ENCODE results near the gene ZC3H4. TPM values are rescaled to one million over a fixed set of nuclear protein-coding genes. Genes with fewer than 3 reads are reported as not detected.
"Not testable (repeated sequence)": the region's sequence is repeated elsewhere in the genome, so short reads cannot be mapped to it uniquely, and the experiment has no call there.

Gene ZC3H4
- total RNA-seq, 1 experiment from 2014 or later, result 7.4 TPM

DNA sequence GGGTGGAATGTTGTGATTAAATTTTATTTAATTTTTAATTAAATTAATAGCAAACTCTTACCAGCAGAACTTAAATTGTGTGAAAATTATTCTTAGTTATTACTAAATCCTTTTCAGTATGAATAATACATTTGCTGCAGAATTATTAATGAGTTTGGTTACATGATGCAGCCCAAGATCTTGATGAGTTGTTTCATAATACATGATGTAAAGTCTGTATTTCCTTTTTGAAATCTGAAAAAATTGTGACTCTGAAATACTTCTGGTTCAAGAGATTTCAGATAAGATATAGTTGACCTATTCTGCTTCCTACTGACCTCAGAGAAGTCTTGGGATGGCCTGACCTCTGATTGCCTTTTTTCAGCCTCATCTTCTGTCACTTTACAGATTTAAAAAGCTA, 28.1 kb upstream of the ZC3H4 start:
- no peak for DNase-seq (ENCODE audit: low read depth)
- in situ Hi-C loops (cut with HindIII; ENCODE audit: low pct_unique_long_range_greater_than_20kb, low sequenced_read_pairs), result no loop called here

GRCh38 chr19:47141252-47141651, 27.7 kb upstream of the ZC3H4 start:
- DNase-seq (ENCODE audit: low read depth), result peak; percentile 52
- in situ Hi-C loops (cut with HindIII; ENCODE audit: low pct_unique_long_range_greater_than_20kb, low sequenced_read_pairs), result not testable (repeated sequence)

- DNase-seq (ENCODE audit: low read depth), result no peak
- in situ Hi-C loops (cut with HindIII; ENCODE audit: low pct_unique_long_range_greater_than_20kb, low sequenced_read_pairs), result no loop called here
Observed at GRCh38 chr19:47135156-47135555, 21.6 kb upstream of the ZC3H4 start.

DNA sequence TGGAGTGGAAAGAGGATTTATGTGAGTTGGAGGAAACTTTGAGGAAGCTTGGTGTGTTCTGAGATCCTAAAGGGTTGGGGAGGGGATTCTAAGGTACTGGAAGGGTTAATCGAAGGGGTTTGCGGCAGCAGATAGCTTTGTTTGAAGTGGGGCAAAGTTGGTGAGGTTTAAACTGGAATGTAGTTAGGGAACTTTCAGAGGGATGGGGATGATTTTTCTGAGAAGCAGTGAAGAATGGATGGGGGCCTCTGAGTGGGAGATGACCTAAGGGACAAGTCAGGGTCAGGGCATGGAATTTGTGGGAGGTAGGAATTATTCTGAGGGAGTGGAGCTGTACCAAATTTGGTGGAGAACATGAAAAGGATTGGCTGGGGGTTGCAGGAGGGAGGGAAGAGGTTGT, 21.0 kb upstream of the ZC3H4 start:
- in situ Hi-C loops (cut with HindIII; ENCODE audit: low pct_unique_long_range_greater_than_20kb, low sequenced_read_pairs), result no loop called here
- DNase-seq (ENCODE audit: low read depth), result no peak

- no peak for DNase-seq (ENCODE audit: low read depth)
Observed at GRCh38 chr19:47133021-47133471, 19.5 kb upstream of the ZC3H4 start.

DNA sequence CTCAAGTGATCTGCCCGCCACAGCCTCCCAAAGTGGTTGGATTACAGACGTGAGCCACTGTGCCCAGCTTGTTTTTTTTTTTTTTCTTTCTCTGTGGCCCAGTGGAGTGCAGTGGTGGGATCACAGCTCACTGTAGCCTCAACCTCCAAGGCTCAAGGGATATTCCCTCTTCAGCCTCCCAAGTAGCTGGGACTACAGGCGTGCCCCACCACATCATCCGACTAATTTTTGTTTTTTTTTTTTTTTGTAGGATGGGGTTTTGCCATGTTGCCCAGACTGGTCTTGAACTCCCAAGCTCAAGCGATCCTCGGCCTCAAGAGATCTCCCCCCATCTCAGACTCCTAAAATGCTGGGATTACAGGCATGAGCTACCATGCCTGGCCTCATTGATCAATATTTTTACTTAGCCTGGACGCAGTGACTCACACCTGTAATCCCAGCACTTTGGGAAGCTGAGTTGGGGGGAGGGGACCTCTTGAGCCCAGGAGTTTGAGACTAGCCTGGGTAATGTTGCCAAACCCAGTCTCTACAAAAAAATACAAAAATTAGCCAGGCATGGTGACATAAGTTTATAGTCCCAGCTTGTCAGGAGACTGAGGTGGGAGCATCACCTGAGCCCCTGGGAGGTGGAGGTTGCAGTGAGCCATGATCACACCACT, 18.7 kb upstream of the ZC3H4 start:
- DNase-seq (ENCODE audit: low read depth), result no peak
- in situ Hi-C loops (cut with HindIII; ENCODE audit: low pct_unique_long_range_greater_than_20kb, low sequenced_read_pairs), result no loop called here

More at GRCh38 chr19:47133021-47133471, 19.5 kb upstream of the ZC3H4 start:
- in situ Hi-C loops (cut with HindIII; ENCODE audit: low pct_unique_long_range_greater_than_20kb, low sequenced_read_pairs), result no loop called here

GRCh38 chr19:47130589-47131227, 17.1 kb upstream of the ZC3H4 start, which contains the start of gene SAE1:
Gene SAE1, plus strand, starts transcription at chr19:47130835. Its CDS starts 96 bp downstream, at chr19:47130931.
- in situ Hi-C loops (cut with HindIII; ENCODE audit: low pct_unique_long_range_greater_than_20kb, low sequenced_read_pairs), result no loop called here
- DNase-seq (ENCODE audit: low read depth), result peak; percentile 95

DNA sequence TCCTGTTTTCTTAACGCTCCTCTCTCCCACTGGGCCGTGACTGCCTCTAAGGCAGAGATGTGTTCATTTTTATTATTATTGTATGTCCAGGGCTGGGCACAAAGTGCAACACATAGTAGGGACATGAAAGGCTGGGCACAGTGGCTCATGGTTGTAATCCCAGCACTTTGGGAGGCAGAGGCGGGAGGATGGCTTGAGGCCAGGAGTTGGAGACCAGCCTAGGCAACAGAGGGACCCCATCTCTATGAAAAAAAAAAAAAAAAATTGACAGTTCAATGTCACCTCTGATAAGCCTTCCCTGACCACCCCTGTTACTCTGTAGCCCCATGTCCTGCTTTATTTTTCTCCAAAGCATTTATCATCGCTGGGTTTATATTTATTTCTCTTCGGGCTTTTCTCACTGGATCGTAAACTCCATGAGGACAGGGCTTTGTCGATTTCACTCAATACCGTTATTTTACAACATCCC, 16.6 kb upstream of the ZC3H4 start:
- in situ Hi-C loops (cut with HindIII; ENCODE audit: low pct_unique_long_range_greater_than_20kb, low sequenced_read_pairs), result no loop called here
- no peak for DNase-seq (ENCODE audit: low read depth)

DNA sequence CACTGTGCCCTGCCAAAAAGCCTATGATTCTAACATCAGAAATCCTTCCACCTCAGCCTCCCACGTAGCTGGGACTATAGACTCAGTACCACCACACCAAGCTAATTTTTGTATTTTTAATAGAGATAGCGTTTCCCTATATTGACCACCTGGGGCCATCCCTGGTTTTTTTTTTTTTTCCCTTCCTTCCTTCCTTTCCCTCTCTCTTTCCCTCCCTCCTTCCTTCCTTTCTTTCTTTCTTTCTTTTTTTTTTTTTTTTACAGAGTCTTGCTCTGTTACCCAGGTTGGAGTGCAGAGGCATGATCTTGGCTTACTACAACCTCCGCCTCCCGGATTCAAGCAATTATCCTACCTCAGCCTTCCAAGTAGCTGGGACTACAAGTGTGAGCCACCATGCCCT, 16.0 kb upstream of the ZC3H4 start:
- in situ Hi-C loops (cut with HindIII; ENCODE audit: low pct_unique_long_range_greater_than_20kb, low sequenced_read_pairs), result no loop called here
- DNase-seq (ENCODE audit: low read depth), result no peak

DNA sequence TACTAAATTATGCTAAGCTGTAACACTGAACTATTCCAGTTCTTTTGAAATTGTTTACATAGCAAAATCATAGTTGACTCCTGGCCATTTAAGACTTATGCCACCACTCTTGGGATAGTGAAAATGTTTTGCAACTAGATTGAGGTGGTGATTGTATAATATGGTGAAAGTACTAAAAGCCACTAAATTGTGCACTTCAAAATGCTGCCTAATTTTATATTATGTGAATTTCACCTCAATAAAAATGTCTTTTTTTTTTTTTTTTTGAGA, 12.0 kb upstream of the ZC3H4 start:
- in situ Hi-C loops (cut with HindIII; ENCODE audit: low pct_unique_long_range_greater_than_20kb, low sequenced_read_pairs), result no loop called here
- no peak for DNase-seq (ENCODE audit: low read depth)

- DNase-seq (ENCODE audit: low read depth), result peak; percentile 78
- in situ Hi-C loops (cut with HindIII; ENCODE audit: low pct_unique_long_range_greater_than_20kb, low sequenced_read_pairs), result no loop called here
Observed at GRCh38 chr19:47124937-47125668, 11.5 kb upstream of the ZC3H4 start.

GRCh38 chr19:47123406-47123805, 9.8 kb upstream of the ZC3H4 start:
- DNase-seq (ENCODE audit: low read depth), result no peak
- in situ Hi-C loops (cut with HindIII; ENCODE audit: low pct_unique_long_range_greater_than_20kb, low sequenced_read_pairs), result no loop called here

- peak; percentile 50 for DNase-seq (ENCODE audit: low read depth)
- in situ Hi-C loops (cut with HindIII; ENCODE audit: low pct_unique_long_range_greater_than_20kb, low sequenced_read_pairs), result no loop called here
Observed at GRCh38 chr19:47122359-47123335, 9.1 kb upstream of the ZC3H4 start.

DNA sequence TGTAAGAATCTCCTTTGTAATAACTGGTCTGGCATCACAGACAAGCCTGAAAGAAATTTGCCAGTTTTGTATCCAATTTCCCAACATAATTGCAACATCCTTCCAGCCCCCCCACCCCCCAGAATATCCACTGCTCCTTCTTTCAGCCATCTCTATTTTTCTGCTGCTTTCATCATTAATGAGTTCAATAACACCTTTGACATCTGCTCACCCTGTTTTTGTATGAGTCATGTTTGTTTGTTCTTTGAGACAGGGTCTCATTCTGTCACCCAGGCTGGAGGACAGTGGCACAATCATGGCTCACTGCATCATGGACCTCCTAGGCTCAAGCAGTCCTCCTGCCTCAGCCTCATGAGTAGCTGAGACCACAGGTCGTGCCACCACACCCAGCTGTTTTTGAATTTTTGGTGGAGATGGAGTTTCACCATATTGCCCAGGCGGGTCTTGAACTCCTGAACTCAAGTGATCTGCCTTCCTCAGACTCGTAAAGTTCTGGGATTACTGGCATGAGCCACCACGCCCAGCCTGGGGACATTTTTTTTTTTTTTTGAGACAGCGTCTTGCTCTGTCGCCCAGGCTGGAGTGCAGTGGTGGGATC, 7.0 kb upstream of the ZC3H4 start:
- in situ Hi-C loops (cut with HindIII; ENCODE audit: low pct_unique_long_range_greater_than_20kb, low sequenced_read_pairs), result no loop called here
- DNase-seq (ENCODE audit: low read depth), result no peak

DNA sequence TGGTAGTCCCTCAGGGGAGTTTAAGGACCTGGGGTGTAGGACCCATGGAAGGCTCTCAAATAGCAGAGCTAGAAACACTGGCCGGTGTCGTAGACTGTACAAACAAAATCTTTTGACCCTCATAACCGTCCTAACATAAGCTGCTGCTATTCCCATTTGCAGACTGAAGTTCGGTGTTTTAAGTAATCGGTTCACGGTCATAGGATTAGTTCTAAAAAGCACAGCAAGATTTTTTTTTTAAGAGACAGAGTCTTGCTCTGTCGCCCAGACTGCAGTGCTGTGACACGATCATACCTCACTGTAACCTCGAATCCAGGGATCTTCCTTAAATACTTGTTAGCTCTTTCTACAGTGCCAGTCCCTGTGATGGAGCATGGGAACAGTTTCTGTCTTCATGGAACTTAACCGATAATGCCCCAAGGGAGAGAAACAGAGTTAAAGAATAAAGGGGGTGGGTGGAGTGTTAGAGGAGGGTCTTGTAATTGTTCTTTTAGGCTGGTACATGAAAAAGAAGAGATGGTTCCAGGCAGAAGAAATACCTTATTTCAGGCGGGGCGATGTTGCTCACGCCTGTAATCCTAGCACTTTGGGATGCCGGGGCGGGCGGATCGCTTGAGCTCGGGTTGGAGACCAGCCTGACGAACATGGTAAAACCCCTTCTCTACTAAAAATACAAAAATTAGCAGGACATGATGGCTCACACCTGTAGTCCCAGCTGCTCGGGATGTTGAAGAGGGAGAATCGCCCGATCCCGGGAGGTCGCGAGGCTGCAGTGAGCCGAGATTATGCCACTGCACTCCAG, 475 bp upstream of the ZC3H4 start:
- peak; percentile 34 for DNase-seq (ENCODE audit: low read depth)
- in situ Hi-C loops (cut with HindIII; ENCODE audit: low pct_unique_long_range_greater_than_20kb, low sequenced_read_pairs), result no loop called here

DNA sequence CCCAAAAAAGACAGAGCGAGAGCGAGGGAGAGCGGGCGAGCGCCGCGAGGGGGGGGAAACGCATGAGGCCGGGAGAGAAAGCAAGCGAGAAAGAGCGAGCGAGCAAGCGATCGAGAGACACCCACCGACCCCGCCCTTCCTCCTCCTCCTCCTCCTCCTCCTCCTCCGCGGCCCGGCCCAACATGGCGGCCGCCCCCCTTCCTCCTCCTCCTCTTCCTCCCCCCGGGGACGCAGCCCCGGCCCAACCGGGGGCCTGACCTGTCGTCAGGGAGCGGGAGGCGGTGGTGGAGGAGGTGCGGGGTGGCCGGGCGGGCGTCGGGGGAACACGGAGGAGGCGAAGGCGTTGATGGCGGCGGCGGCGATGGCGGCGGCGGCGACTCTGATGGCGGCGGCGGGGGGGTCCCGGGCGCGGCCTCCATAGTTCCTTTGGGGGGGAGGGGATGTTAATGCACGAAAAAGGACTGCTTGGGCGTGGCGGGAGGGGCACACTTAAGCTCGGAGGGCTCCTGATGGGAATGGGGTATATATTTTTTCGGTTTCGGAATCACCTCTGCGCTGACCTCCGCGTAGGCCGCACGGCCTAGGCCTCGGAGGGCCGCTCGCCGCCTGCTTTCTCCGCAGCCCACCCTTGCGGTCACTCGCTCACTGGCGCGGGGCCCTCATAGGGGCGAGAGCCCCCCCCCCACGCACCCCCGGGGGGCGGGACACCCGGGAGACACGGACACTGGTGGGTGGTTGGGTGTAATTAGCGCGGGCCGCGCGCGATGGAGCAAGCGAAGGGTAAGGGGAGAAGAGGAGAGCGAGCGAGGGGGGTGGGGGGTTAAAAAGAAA, 1.2 kb downstream of the ZC3H4 start:
- in situ Hi-C loops (cut with HindIII; ENCODE audit: low pct_unique_long_range_greater_than_20kb, low sequenced_read_pairs), result no loop called here
- DNase-seq (ENCODE audit: low read depth), result peak; percentile 74
